Measurements from ENCODE around the gene SNRNP70. TPM values are rescaled to one million over a fixed set of nuclear protein-coding genes. Genes with fewer than 3 reads are reported as not detected.
A peak's percentile ranks its signal among the peaks of the same experiment; 100 is the strongest.

Gene SNRNP70
- total and polyA plus RNA-seq, 2 of the 13 experiments (the other 11 are each of a cell fraction or from before 2014, with no cell fraction given): 150 to 210 TPM

DNA sequence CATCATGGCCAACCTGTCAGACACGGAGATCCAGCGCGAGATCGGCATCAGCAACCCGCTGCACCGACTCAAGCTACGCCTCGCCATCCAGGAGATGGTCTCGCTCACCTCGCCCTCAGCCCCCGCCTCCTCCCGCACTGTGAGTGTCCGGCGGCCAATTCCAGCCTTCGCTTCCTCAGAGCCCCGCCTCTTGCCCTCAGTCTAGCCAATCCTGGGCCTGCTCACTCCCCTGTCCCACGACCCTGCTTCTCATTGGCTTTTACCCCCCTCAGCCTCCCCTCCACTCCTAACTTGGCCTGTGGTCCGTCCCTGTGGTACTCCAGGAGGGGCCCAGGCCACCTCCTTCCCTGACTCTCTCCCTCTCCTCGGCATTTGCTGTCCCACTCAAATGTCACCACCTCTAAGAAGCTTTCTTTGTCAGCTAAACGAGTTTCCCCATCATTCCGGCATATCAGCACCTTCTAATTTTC is 57.6 kb downstream of the SNRNP70 start:
- Histone ChIP-seq H3K4me2 (ENCODE audit: low read depth, low read length) (no peak overlapping the region), H2AFZ (ENCODE audit: low read length) (no peak overlapping the region), H3K36me3 (replicated peaks in 1 of 2; ENCODE audit: control insufficient read depth in 1 of 2, insufficient read depth in 2 of 2, low read length in 2 of 2) (no peaks in the 10 kb centered on the region), H3K9me3 (ENCODE audit: low read length) (no peaks in the 10 kb centered on the region), H3K27ac (ENCODE audit: extremely low read length, insufficient read depth, low read length) (no peak overlapping the region), H3K9ac (ENCODE audit: insufficient read depth, low read depth, low read length) (no peak overlapping the region), H3K79me2 (ENCODE audit: insufficient read depth, low read length) (no peaks in the 10 kb centered on the region), H3K27me3 (ENCODE audit: control insufficient read depth in 1 of 2, insufficient read depth in 2 of 2, low read length in 2 of 2) (no peaks in the 10 kb centered on the region), H4K20me1 (ENCODE audit: insufficient read depth, low read length) (no peaks in the 10 kb centered on the region), H3K4me1 (ENCODE audit: insufficient read depth, low read length) (peaks cover 22% of the 10 kb centered on the region), H3K4me3 (replicated peaks in 1 of 3; ENCODE audit: insufficient read depth in 1 of 3, low read depth in 2 of 3, low read length in 3 of 3) (no peak overlapping the region)
- TF ChIP-seq SP4 (CRISPR knock-in tag; IDR thresholded peaks at IDR 0.05) (no peak), DRAP1 (CRISPR knock-in tag; IDR thresholded peaks at IDR 0.05) (no peak), ZNF576 (CRISPR knock-in tag; IDR thresholded peaks at IDR 0.05) (no peak), HCFC1 (IDR thresholded peaks at IDR 0.05; ENCODE audit: low read depth, low read length) (no peak)
- TF ChIP-seq, protein P1, sequence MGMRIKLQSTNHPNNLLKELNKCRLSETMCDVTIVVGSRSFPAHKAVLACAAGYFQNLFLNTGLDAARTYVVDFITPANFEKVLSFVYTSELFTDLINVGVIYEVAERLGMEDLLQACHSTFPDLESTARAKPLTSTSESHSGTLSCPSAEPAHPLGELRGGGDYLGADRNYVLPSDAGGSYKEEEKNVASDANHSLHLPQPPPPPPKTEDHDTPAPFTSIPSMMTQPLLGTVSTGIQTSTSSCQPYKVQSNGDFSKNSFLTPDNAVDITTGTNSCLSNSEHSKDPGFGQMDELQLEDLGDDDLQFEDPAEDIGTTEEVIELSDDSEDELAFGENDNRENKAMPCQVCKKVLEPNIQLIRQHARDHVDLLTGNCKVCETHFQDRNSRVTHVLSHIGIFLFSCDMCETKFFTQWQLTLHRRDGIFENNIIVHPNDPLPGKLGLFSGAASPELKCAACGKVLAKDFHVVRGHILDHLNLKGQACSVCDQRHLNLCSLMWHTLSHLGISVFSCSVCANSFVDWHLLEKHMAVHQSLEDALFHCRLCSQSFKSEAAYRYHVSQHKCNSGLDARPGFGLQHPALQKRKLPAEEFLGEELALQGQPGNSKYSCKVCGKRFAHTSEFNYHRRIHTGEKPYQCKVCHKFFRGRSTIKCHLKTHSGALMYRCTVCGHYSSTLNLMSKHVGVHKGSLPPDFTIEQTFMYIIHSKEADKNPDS (CRISPR knock-in tag; IDR thresholded peaks at IDR 0.05): no peak
- WGBS (ENCODE audit: low lambda C conversion rate): 94% methylated on average over 21 of the region's 21 CpGs
- ChIA-PET CTCF (ENCODE audit: low intra/inter-chr PET ratio, low total read pairs) (no interaction called here), POLR2A (no interaction called here)
- no peak for FAIRE-seq
- no TSS peak for BruUV-seq (replicated peaks)
- peak; percentile 21; the same call in 1 of the 3 replicates for ATAC-seq
- intact Hi-C loops (cut with micrococcal nuclease; ENCODE audit: unreplicated experiment): no loop called here
- no peak for DNase-seq (ENCODE audit: low spot score)
- in situ Hi-C loops (cut with HindIII; ENCODE audit: extremely low pct_ligation_motif_present, low pct_unique_long_range_greater_than_20kb): no loop called here
